Activated CD8-positive, alpha-beta T cell treated with anti-CD3 and anti-CD28 coated beads, Interleukin-2, amount 10 ng/mL, durations not matched to agents 7 days and 5 days (primary cell): ENCODE results near the gene S1PR4. TPM values are rescaled to one million over a fixed set of nuclear protein-coding genes. Genes with fewer than 3 reads are reported as not detected.

Source experiments
- ATAC-seq: fragments of 150-1000 bp; cut with Tn5 transposase; one replicate; pipeline ENCODE4 v1.10.0; 2021; ENCODE audit warnings: moderate library complexity
- CTCF ChIA-PET: fragments of 350-600 bp; sonication (Branson Sonifier 250); formaldehyde crosslinking; loops from one replicate; lab custom pipeline; 2021; ENCODE audit warnings: antibody characterized with exemption; lab: Charles Lee
- POLR2A ChIA-PET: fragments of 350-600 bp; sonication (Branson Sonifier 250); formaldehyde crosslinking; loops from one replicate; lab custom pipeline; 2021; ENCODE audit warnings: antibody characterized with exemption; lab: Charles Lee
- DNase-seq: peaks from one replicate; pipeline ENCODE4 v3.0.0-alpha.2; 2020
- H3K27ac Mint-ChIP-seq: one replicate; pipeline ENCODE4 v1.8.0; 2021; ENCODE audit warnings: mild to moderate bottlenecking, mixed read lengths
- H3K27me3 Mint-ChIP-seq: one replicate; pipeline ENCODE4 v1.8.0; 2021; ENCODE audit warnings: low read depth, mixed read lengths
- H3K36me3 Mint-ChIP-seq: one replicate; pipeline ENCODE4 v1.8.0; 2021; ENCODE audit warnings: low read depth, mixed read lengths
- H3K4me1 Mint-ChIP-seq: one replicate; pipeline ENCODE4 v1.8.0; 2021; ENCODE audit warnings: low read depth, mixed read lengths
- H3K4me3 Mint-ChIP-seq: one replicate; pipeline ENCODE4 v1.8.0; 2021; ENCODE audit warnings: mild to moderate bottlenecking, mixed read lengths
- H3K9me3 Mint-ChIP-seq: one replicate; pipeline ENCODE4 v1.8.0; 2022; ENCODE audit warnings: mixed read lengths; ENCODE audit not compliant: insufficient read depth
- total RNA-seq, 2 experiments: library from RNA; stranded (reverse); gene quantifications; one replicate each; pipeline ENCODE4 v1.2.3, GENCODE V29; 2021

Gene S1PR4
- total RNA-seq, 2 experiments from 2014 or later = 140 TPM

DNA sequence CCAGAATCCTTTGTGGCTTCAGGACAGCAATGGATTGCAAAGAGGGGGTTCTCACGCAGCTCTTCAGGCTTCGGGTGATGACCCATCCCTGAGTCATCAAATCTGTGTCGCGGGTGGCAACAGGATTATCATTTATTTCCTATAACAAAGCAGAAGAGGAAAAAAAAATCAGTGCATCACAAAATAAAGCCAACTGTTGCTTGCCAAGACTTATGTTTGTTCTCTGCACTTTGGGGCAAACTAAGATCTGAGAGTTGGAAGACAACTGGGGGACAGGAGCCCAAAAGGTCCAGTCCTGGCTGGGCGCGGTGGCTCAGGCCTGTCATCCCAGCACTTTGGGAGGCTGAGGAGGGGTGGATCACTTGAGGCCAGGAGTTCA is 36.3 kb upstream of the S1PR4 start:
- Mint-ChIP-seq H3K4me3 (no peak overlapping the region), H3K4me1 (peaks cover 51% of the 10 kb centered on the region), H3K9me3 (no peaks in the 10 kb centered on the region), H3K27ac (peak overlapping the region; percentile 66), H3K27me3 (no peaks in the 10 kb centered on the region), H3K36me3 (peaks cover 21% of the 10 kb centered on the region)
- ATAC-seq (peak; percentile 21), DNase-seq (no peak)
- CTCF ChIA-PET = interaction anchor here (1.1 to 7.6 kb wide), 6 partner anchors 11 to 192 kb away, joined by 3 to 64 read pairs (median 4); no protein-coding TSS in a partner anchor
- POLR2A ChIA-PET = interaction anchor here (0.9 to 1.3 kb wide), 3 partner anchors 9 to 37 kb away, joined by 3 read pairs; no protein-coding TSS in a partner anchor

DNA sequence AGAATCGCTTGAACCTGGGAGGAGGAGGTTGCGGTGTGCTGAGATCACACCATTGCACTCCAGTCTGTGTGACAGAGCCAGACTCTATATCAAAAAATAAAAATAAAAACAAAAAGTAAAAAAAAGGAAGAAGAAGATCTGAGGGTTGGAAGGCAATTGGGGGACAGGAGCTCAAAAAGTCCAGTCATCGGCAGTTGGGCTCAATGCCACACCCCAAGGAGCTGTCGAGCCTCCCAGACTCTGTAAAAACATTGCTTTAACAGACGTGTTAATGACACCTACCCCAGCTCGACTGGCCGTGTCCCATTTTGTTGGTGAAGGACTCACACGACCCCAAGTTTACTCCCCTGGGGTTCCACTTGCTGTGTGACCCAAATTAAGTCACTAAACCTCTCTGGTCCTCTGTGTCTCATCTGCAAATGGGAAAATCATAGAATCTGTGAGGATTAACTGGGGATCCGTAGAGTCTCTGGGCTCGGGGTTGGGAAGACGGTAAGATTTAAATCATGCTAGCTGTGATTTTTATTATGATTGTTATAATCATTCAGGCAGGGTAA is 35.7 kb upstream of the S1PR4 start:
- ATAC-seq (no peak), DNase-seq (no peak)
- CTCF ChIA-PET = interaction anchor here (1.1 to 7.6 kb wide), 6 partner anchors 11 to 39 kb away, joined by 3 to 64 read pairs (median 4); no protein-coding TSS in a partner anchor
- no peaks in the 10 kb centered on the region for H3K9me3 Mint-ChIP-seq
- H3K36me3 Mint-ChIP-seq = peaks cover 21% of the 10 kb centered on the region
- H3K4me3 Mint-ChIP-seq = no peak overlapping the region
- H3K27ac Mint-ChIP-seq = peak overlapping the region; percentile 66
- peaks cover 48% of the 10 kb centered on the region for H3K4me1 Mint-ChIP-seq
- no peaks in the 10 kb centered on the region for H3K27me3 Mint-ChIP-seq
- POLR2A ChIA-PET = interaction anchor here (0.7 to 1.1 kb wide), 2 partner anchors 9 to 338 kb away, joined by 3 read pairs; no protein-coding TSS in a partner anchor

DNA sequence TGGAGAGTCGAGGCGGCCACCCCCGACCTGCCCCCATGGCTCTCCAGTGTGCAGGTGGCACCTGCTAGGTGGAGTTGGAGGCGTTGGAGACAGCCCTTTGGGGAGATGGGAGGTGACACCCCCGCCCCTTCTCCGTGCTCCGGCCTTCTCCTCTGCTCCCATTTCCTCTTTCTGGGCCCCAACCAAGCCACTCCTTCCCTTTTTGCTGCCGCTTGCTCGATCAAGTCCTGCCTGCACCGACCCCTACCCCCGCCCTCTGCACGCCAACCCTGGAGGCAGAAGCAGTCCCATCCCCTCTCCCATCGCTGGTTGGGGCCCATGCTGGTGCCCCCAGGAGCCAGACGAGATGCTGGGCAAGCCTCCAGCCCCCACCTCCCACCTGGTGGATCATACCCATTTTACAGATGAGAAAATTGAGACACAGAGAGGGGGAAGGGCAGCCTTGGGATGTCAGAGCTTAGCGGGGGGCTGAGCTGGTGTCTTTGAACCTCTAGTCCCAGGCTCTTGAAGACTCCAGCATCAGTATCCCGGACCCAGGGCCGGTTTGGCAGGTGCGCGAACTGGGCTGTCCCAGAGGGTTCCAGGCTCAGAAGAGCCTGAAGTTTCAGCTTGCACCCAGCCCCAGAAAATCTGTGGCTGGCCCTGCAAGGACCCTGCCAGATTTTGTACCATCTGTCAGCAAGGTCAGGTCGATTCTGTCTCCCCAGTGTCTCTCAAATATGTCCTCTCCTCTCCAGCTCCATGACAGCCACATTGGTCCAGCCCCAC is 32.5 kb upstream of the S1PR4 start:
- DNase-seq (no peak), ATAC-seq (no peak)
- Mint-ChIP-seq H3K27ac (peak overlapping the region; percentile 61), H3K4me3 (no peak overlapping the region), H3K27me3 (no peaks in the 10 kb centered on the region), H3K36me3 (peaks cover 26% of the 10 kb centered on the region), H3K4me1 (peaks cover 42% of the 10 kb centered on the region), H3K9me3 (no peaks in the 10 kb centered on the region)
- CTCF ChIA-PET = interaction anchor here (0.7 to 7.6 kb wide), 8 partner anchors 10 to 196 kb away, joined by 3 to 64 read pairs (median 4); no protein-coding TSS in a partner anchor
- POLR2A ChIA-PET = no interaction called here

DNA sequence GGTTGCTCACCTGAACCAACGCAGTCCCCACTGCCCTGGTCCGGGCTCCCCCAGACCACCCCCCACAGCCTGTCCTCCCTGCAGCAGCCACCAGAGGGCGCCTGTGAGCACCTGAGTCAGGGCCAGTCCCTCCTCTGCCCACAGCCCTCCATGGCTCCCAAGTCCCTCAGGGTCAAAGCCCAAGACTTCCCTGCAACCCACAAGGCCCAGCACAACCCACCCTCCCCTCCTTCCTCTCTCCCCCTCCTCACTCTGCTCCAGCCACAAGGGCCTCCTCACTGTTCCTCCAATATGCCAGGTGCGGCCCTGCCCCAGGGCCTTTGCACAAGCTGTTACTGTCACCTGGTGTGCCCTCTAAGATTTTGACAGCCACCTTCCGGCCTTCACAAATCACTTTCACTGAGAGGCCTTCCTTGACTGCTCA is 31.9 kb upstream of the S1PR4 start:
- H3K36me3 Mint-ChIP-seq = peaks cover 26% of the 10 kb centered on the region
- peak; percentile 60 for ATAC-seq

DNA sequence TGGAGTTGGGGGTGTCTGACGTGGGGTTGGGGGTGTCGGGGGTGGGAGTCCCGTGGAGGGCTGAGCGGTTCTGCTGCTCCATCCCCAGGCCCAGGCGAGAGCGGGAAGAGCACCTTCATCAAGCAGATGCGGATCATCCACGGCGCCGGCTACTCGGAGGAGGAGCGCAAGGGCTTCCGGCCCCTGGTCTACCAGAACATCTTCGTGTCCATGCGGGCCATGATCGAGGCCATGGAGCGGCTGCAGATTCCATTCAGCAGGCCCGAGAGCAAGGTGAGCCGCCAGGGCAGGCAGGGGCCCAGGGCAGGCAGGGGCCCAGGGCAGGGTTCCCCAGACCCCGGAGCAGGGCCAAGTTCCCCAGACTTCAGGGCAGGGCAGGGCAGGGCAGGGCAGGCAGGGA is 30.1 kb upstream of the S1PR4 start:
- H3K27me3 Mint-ChIP-seq = no peaks in the 10 kb centered on the region
- H3K9me3 Mint-ChIP-seq = no peaks in the 10 kb centered on the region
- DNase-seq (no peak), ATAC-seq (no peak)
- H3K36me3 Mint-ChIP-seq = peaks cover 22% of the 10 kb centered on the region
- POLR2A ChIA-PET = no interaction called here
- H3K27ac Mint-ChIP-seq = no peak overlapping the region
- H3K4me3 Mint-ChIP-seq = no peak overlapping the region
- CTCF ChIA-PET = interaction anchor here (7.6 kb wide), 1 partner anchor 17 kb away, joined by 64 read pairs; no protein-coding TSS in a partner anchor
- H3K4me1 Mint-ChIP-seq = peaks cover 21% of the 10 kb centered on the region

More for the DNA sequence above, 31.9 kb upstream of the S1PR4 start:
- no peaks in the 10 kb centered on the region for H3K9me3 Mint-ChIP-seq
- H3K4me3 Mint-ChIP-seq = no peak overlapping the region
- peak overlapping the region; percentile 61 for H3K27ac Mint-ChIP-seq
- ChIA-PET CTCF (interaction anchor here (0.7 to 7.6 kb wide), 9 partner anchors 9 to 196 kb away, joined by 3 to 64 read pairs (median 4); no protein-coding TSS in a partner anchor), POLR2A (no interaction called here)
- peak; percentile 69 for DNase-seq
- H3K27me3 Mint-ChIP-seq = no peaks in the 10 kb centered on the region
- peaks cover 37% of the 10 kb centered on the region for H3K4me1 Mint-ChIP-seq

DNA sequence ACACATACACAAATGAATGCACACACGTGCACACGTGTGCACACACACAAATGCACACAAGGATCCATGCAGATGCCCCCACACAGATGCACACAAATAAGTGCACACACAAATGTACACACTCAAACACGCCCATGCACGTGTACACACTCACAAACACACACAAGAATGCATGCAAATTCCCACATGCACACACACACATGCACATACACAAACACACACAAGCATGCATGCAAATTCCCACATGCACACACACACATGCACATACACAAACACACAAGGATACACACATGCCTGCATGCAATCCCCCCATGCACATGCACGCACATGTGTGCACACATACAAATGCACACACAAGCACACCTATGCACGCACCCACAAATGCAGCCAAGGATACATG is 29.5 kb upstream of the S1PR4 start:
- CTCF ChIA-PET = no interaction called here
- Mint-ChIP-seq H3K9me3 (no peaks in the 10 kb centered on the region), H3K36me3 (peaks cover 22% of the 10 kb centered on the region), H3K27me3 (no peaks in the 10 kb centered on the region), H3K27ac (peak overlapping the region; percentile 43), H3K4me3 (no peak overlapping the region), H3K4me1 (peaks cover 21% of the 10 kb centered on the region)
- POLR2A ChIA-PET = no interaction called here
- ATAC-seq (no peak), DNase-seq (no peak)

DNA sequence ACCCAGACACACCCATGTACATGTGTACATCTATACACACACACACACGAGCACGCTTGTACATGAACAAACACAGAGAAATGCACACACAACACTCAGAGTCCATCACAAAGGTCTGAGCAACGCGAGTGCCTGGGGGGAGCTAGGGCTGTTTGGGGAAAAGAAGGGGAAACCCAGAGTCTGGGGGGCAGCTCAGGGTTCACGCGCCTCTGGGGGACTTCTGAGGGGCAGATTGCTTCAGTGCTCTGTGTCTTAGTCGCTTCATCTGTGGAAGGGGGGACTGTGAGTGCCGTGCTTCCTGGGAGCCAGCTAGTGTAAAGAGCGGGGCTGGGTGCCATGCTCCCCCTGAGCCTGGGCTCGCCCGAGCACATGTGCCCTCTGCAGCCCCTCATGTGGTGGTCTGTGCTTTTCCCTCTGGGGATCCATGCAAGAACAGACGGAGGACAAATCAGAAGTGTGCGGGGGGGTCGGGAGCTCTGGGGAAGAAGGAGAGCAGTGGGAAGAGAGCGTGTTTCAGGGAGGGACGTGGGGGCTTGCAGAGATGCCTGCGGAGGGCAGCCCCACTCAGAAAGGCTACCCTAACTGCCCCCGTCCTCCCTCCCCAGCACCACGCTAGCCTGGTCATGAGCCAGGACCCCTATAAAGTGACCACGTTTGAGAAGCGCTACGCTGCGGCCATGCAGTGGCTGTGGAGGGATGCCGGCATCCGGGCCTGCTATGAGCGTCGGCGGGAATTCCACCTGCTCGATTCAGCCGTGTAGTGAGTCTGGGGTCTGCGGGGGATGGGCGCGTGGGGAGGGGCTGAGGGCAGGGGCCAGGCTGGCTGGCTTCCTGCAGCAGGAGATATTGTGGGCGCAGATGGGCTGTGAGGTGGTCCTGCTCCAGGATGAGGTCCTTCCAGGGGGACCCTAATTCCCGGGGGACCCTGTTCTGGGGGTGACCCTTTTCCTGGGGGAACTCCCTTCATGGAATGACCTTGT is 28.8 kb upstream of the S1PR4 start:
- POLR2A ChIA-PET = no interaction called here
- Mint-ChIP-seq H3K27ac (peak overlapping the region; percentile 43), H3K27me3 (no peaks in the 10 kb centered on the region), H3K9me3 (no peaks in the 10 kb centered on the region), H3K4me3 (no peak overlapping the region), H3K4me1 (peaks cover 21% of the 10 kb centered on the region), H3K36me3 (peaks cover 22% of the 10 kb centered on the region)
- no peak for DNase-seq
- ATAC-seq = no peak
- CTCF ChIA-PET = interaction anchor here (0.9 kb wide), 1 partner anchor 10 kb away, joined by 3 read pairs; no protein-coding TSS in a partner anchor

DNA sequence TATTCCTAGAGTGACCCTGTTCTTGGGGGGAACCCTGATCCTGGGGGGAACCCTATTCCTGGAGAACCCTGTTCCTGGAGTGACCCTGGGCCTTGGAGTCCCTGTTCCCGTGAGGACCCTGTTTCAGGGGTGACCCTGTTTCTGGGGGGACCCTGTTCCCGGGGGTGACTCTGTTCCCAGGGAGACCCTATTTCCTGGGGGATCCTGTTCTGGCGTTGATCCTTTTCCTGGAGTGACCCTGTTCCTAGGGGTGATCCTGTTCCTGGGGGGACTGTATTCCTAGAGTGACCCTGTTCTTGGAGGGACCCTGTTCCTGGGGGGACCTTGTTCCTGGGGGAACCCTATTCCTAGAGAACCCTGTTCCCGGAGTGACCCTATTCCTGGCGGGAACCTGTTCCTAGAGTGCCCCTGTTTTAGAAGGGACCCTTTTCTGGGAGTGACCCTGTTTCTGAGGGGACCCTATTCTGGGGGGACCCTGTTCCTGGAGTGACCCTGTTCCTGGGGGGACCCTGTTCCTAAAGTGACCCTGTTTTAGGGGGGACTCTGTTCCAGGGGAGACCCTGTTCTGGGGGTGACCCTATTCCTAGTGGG is 27.7 kb upstream of the S1PR4 start:
- peaks cover 19% of the 10 kb centered on the region for H3K4me1 Mint-ChIP-seq
- no peak overlapping the region for H3K27ac Mint-ChIP-seq
- no peak for ATAC-seq
- CTCF ChIA-PET = interaction anchor here (1.0 to 2.4 kb wide), 2 partner anchors 11 to 13 kb away, joined by 3 to 8 read pairs; no protein-coding TSS in a partner anchor
- POLR2A ChIA-PET = no interaction called here
- H3K9me3 Mint-ChIP-seq = no peaks in the 10 kb centered on the region
- H3K36me3 Mint-ChIP-seq = peaks cover 22% of the 10 kb centered on the region
- H3K27me3 Mint-ChIP-seq = no peaks in the 10 kb centered on the region
- H3K4me3 Mint-ChIP-seq = no peak overlapping the region
- no peak for DNase-seq

DNA sequence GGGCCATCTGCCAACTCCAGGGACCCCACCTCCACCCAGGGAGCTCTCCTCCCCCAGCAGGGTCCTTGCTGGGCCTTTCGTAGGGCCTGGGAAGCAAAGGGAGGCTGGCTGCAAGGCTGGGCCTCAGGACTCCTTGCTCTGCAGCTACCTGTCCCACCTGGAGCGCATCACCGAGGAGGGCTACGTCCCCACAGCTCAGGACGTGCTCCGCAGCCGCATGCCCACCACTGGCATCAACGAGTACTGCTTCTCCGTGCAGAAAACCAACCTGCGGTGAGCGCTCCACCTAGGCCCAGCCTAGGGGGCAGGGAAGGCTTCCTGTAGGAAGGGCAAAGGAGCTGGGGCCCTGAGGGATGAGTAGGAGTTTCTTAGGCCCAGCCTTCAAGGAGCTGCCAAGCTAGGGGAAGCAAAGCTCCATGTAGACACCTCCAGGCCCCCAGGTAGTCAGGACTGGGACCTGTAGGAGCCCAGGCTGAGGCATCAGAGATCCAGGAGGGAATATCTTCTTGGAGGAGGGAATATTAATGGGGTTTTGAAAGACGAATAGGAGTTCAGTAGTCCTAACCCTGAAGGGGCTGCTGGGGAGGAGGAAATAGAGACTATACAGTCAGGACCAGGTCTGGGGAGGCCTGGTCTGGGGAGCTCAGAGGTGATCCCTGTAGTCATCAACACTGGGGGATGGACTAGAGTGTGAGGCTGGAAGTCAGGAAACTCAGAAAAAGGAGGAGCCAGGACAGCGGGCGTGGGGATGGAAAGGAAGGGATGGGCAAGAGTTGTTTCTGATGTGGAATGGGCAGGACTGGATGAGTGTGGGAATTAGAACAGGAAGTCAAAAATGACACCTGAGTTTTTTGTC is 26.8 kb upstream of the S1PR4 start:
- no peak for DNase-seq
- Mint-ChIP-seq H3K27ac (no peak overlapping the region), H3K4me3 (no peak overlapping the region), H3K4me1 (peaks cover 10% of the 10 kb centered on the region), H3K27me3 (no peaks in the 10 kb centered on the region), H3K36me3 (peaks cover 18% of the 10 kb centered on the region), H3K9me3 (no peaks in the 10 kb centered on the region)
- ChIA-PET CTCF (interaction anchor here (0.9 to 2.4 kb wide), 6 partner anchors 10 to 76 kb away, joined by 3 to 8 read pairs (median 3); no protein-coding TSS in a partner anchor), POLR2A (interaction anchor here (0.7 to 1.0 kb wide), 2 partner anchors 9 to 28 kb away, joined by 3 read pairs; no protein-coding TSS in a partner anchor)
- no peak for ATAC-seq

DNA sequence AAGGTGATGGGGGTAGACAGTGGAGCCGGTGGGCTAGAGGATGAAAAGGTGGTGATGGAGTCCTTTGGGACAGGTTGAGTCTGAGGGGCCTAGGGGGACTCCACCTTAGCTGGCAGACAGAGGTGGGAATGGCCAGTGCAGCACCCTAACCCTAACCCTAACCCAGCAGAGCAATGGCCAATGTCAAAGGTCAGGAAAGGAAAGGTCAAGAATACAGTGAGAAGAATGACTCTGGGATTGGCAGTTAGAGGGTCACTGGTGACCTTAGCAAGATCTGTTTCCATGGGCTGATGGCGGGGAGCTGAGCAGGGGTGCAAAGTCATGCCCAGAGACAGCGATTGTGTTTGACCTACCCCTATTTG is 26.2 kb upstream of the S1PR4 start:
- peaks cover 3% of the 10 kb centered on the region for H3K9me3 Mint-ChIP-seq
- CTCF ChIA-PET = interaction anchor here (0.9 to 2.4 kb wide), 5 partner anchors 10 to 76 kb away, joined by 3 to 8 read pairs (median 3); no protein-coding TSS in a partner anchor
- no peak overlapping the region for H3K4me3 Mint-ChIP-seq
- H3K36me3 Mint-ChIP-seq = peaks cover 23% of the 10 kb centered on the region
- no peaks in the 10 kb centered on the region for H3K27me3 Mint-ChIP-seq
- no peak overlapping the region for H3K27ac Mint-ChIP-seq
- DNase-seq (no peak), ATAC-seq (no peak)
- peaks cover 13% of the 10 kb centered on the region for H3K4me1 Mint-ChIP-seq
- POLR2A ChIA-PET = interaction anchor here (1.0 kb wide), 1 partner anchor 27 kb away, joined by 3 read pairs; no protein-coding TSS in a partner anchor
